Testis (tissue), 3 donors: Measurements from ENCODE around the gene AMBRA1. TPM values are rescaled to one million over a fixed set of nuclear protein-coding genes. Genes with fewer than 3 reads are reported as not detected.

Source experiments
- DNase-seq: peaks from one replicate; pipeline ENCODE4 v3.0.0-alpha.2; 2019
- H3K27ac ChIP-seq, 2 donors: fragments of 200-600 bp; sonication (generic); one replicate each; pipeline ENCODE4 v1.5.1; 2019
- H3K27me3 ChIP-seq: fragments of 200-600 bp; sonication (generic); one replicate; pipeline ENCODE4 v1.5.1; 2019
- H3K36me3 ChIP-seq: fragments of 200-600 bp; sonication (generic); one replicate; pipeline ENCODE4 v1.5.1; 2017; ENCODE audit warnings: low read depth; ENCODE audit errors: missing control alignments
- H3K4me1 ChIP-seq: fragments of 200-600 bp; sonication (generic); one replicate; pipeline ENCODE4 v1.5.1; 2019
- H3K4me3 ChIP-seq, 2 donors: fragments of 200-600 bp; sonication (generic); one replicate each; pipeline ENCODE4 v1.5.1; 2017 to 2019
- H3K9me3 ChIP-seq: fragments of 200-600 bp; sonication (generic); one replicate; pipeline ENCODE4 v1.5.1; 2017
- POLR2A ChIP-seq: fragments of 450-650 bp; IDR thresholded peaks from one replicate; pipeline ENCODE4 v1.6.1; 2017; ENCODE audit warnings: antibody characterized with exemption, mild to moderate bottlenecking, moderate library complexity
- WGBS, 2 donors: methylation state at CpG; one replicate each; pipeline ENCODE4 v1.1.5; 2018; 5-methylcytosine and 5-hydroxymethylcytosine counted together
- intact Hi-C: fragments of 100-400 bp; cut with DNase I; formaldehyde crosslinking; loops from one replicate; pipeline ENCODE4 v1.15.1; 2023; ENCODE audit warnings: low total_unique reads
- polyA plus RNA-seq: library from polyadenylated mRNA; stranded (reverse); fragments of 350-450 nt; fragmentation: Illumina TruSeq; extraction: RNeasy Lipid Tissue Mini Kit (QIAGEN cat#74804); gene quantifications from one replicate; pipeline ENCODE4 v1.2.3, GENCODE V29; 2014; ENCODE audit warnings: low read depth, low replicate concordance; ENCODE audit not compliant: insufficient read depth
- total RNA-seq, 2 donors: library from RNA; depleted of rRNA; stranded (reverse); fragments of >200 nt; gene quantifications; one replicate each; pipeline ENCODE4 v1.2.3, GENCODE V29; 2016
- TF ChIP-seq, protein P1 (sequence below), 3 experiments: fragments of 450-650 bp in 2 of 3; fragments of 200-600 bp in 1 of 3; sonication (generic) in 1 of 3; IDR thresholded peaks; one replicate each; pipeline ENCODE4 v1.5.1; 2016 to 2019; ENCODE audit warnings: antibody characterized with exemption in 3 of 3, mild to moderate bottlenecking in 2 of 3, moderate library complexity in 1 of 3

AMBRA1 gene
- total and polyA plus RNA-seq, 3 donors from 2014 or later = 28.0 to 68.3 (median 55.6) TPM

DNA sequence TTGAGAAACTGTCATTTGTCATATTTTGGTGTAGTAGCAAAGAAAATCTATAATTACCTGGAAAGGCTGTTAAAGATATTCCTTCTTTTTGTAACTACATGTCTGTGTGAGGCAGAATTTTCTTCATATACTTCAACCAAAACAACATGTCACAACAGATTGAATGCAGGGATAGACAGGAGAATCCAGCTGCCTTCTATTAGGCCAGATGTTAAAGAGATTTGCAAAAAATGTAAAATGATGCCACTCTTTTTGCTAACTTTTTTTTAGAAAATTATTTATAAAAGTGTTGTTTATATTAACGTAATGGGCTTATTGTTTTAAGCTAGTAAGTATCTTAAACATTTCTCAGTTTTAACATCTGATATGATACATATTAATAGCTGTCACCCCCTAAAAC lies 233.9 kb downstream of the AMBRA1 start:
- peaks cover 14% of the 10 kb centered on the region for H3K4me1 ChIP-seq

DNA sequence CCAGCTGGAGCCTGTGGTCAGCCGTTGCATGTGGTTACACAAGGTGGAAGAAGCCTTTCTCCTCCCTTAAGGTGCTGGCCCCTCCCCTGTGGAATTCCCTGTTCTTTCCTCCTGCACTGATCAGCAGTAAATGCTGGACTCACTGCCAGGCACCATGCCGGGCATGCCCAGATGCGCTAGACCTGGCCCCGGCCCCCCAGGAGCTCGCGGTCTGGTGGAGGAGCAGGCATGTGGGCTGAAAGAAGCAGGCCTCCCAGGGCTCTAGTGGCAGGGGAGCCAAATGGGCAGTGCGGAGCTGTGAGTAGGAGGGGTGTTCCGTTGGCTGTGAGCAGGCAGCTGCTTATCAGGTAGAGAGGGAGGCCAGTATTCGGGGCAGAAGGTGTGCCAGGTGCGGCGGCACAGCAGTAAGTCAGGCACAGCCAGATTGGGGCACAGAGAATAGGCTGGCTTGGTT lies 236.3 kb downstream of the AMBRA1 start:
- no peak overlapping the region for H3K4me3 ChIP-seq
- H3K4me1 ChIP-seq = peaks cover 17% of the 10 kb centered on the region
- no peaks in the 10 kb centered on the region for H3K27me3 ChIP-seq
- no peaks in the 10 kb centered on the region for H3K36me3 ChIP-seq
- DNase-seq = no peak
- no peaks in the 10 kb centered on the region for H3K9me3 ChIP-seq
- 80% methylated on average over 3 to 11 of the region's 11 CpGs for WGBS, 2 donors
- H3K27ac ChIP-seq = no peak overlapping the region
- TF ChIP-seq, protein P1, sequence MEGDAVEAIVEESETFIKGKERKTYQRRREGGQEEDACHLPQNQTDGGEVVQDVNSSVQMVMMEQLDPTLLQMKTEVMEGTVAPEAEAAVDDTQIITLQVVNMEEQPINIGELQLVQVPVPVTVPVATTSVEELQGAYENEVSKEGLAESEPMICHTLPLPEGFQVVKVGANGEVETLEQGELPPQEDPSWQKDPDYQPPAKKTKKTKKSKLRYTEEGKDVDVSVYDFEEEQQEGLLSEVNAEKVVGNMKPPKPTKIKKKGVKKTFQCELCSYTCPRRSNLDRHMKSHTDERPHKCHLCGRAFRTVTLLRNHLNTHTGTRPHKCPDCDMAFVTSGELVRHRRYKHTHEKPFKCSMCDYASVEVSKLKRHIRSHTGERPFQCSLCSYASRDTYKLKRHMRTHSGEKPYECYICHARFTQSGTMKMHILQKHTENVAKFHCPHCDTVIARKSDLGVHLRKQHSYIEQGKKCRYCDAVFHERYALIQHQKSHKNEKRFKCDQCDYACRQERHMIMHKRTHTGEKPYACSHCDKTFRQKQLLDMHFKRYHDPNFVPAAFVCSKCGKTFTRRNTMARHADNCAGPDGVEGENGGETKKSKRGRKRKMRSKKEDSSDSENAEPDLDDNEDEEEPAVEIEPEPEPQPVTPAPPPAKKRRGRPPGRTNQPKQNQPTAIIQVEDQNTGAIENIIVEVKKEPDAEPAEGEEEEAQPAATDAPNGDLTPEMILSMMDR (IDR thresholded peaks at IDR 0.05) = no peak
- no peak for TF ChIP-seq POLR2A
- intact Hi-C loops = no loop called here

More for the DNA sequence above, 233.9 kb downstream of the AMBRA1 start:
- TF ChIP-seq POLR2A = no peak
- TF ChIP-seq, protein P1 (IDR thresholded peaks at IDR 0.05) = no peak
- no peak overlapping the region for H3K4me3 ChIP-seq
- H3K27me3 ChIP-seq = no peaks in the 10 kb centered on the region
- intact Hi-C loops = no loop called here
- H3K36me3 ChIP-seq = no peaks in the 10 kb centered on the region
- 80 to 91% methylated on average over 1 of the region's 1 CpG for WGBS, 2 donors
- DNase-seq = no peak
- no peak overlapping the region for H3K27ac ChIP-seq
- no peaks in the 10 kb centered on the region for H3K9me3 ChIP-seq

DNA sequence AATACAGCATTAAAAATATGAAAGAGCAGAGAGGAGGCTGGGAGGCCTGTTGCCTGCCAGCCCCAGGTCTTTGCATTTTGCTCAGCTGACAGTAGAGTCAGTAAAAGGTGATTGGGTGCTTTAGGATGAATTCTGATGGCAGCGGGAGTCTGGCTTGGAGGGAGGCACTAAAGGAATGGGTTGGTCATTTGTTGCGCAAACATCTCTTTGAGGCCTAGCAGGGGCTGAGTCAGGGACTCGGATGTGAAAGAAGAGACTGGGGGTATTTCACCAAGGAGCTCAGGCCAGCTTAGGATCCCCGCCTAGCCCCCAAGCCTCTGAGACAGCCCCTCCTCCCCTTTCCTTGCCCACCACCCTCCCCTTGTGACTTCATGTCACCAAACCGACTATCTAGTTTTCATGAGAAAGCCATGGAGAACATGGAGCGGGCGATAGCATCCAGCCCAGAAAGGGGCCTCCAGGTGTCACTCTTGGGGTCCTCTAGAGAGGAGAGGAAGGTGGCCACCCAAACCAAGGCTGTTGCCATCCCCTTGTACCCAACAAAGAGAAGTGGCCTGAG lies 236.8 kb downstream of the AMBRA1 start:
- Histone ChIP-seq H3K36me3 (no peaks in the 10 kb centered on the region), H3K4me3 (no peak overlapping the region), H3K27me3 (no peaks in the 10 kb centered on the region), H3K9me3 (no peaks in the 10 kb centered on the region), H3K4me1 (peaks cover 19% of the 10 kb centered on the region), H3K27ac (no peak overlapping the region)
- intact Hi-C loops = no loop called here
- no peak for DNase-seq
- TF ChIP-seq POLR2A = no peak
- TF ChIP-seq, protein P1 (IDR thresholded peaks at IDR 0.05) = no peak
- WGBS, 2 donors = 84 to 86% methylated on average over 5 to 7 of the region's 7 CpGs

DNA sequence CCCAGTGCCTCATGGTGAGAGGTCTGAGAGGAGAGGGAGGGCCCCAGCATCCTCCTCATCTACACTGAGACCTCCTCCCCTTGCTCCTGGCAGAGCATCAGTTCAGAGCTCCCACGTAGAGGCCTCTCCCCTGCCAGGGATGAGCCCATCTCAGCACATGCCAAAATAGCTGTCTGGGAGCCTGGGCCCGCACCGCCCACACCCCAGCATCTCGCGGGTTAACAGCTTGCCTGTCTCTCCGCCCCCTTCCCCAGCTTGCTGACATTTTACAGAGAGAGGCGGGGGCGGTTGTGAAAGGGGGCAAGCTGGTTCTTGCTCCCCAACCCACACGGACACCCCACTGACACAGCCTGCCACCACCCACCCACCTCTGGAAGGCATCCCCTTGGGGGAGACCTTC lies 240.1 kb downstream of the AMBRA1 start:
- no peaks in the 10 kb centered on the region for H3K36me3 ChIP-seq
- DNase-seq = no peak
- no peak overlapping the region for H3K27ac ChIP-seq
- 40 to 60% methylated on average over 5 to 9 of the region's 9 CpGs for WGBS, 2 donors
- intact Hi-C loops = no loop called here
- H3K27me3 ChIP-seq = no peaks in the 10 kb centered on the region
- no peak overlapping the region for H3K4me3 ChIP-seq
- H3K9me3 ChIP-seq = no peaks in the 10 kb centered on the region
- TF ChIP-seq, protein P1 (IDR thresholded peaks at IDR 0.05) = no peak
- no peak for TF ChIP-seq POLR2A
- H3K4me1 ChIP-seq = peaks cover 16% of the 10 kb centered on the region
